ENCODE measurements around the gene CFD. TPM values are rescaled to one million over a fixed set of nuclear protein-coding genes. Genes with fewer than 3 reads are reported as not detected.
"Not testable (repeated sequence)": the region's sequence is repeated elsewhere in the genome, so short reads cannot be mapped to it uniquely, and the experiment has no call there.

The CFD gene
- total and polyA plus RNA-seq, 2 donors = 6.3 to 40.0 TPM

DNA sequence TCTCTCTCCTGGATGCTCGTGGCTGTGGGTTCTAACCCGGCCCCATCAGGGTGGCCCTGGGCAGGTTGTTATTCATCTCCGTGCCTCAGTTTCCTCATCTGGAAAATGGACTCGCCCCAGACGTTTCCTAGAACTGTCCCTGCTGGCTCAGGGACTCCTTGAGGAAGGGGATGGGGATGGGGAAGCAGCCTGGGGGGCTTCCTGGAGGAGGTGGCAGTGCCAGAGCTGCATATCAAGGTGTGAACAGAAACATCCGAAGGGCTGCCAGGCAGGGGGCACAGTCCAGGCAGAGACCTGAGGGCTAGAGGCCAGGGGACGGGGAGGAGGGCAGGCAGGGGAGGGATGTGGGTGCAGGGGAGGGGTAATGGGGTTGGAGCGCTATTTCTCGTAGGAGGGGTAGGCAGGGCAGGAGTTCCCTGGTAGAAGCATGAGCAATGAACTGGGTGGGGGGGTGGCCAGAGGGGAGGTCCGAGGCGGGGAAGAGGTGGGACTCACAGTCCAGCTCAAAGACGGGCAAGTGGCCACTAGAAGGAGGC is 11.0 kb upstream of the CFD start:
- Histone ChIP-seq H3K36me3 (ENCODE audit: control insufficient read depth in 2 of 2, insufficient read depth in 2 of 2, low read length in 1 of 2) (no peaks in the 10 kb centered on the region), H3K27ac (ENCODE audit: low read depth in 1 of 2, low read length in 1 of 2) (no peak overlapping the region), H3K9me3 (ENCODE audit: control insufficient read depth in 2 of 2, insufficient read depth in 1 of 2, low read length in 1 of 2) (peaks cover 0 to 7% of the 10 kb centered on the region in 2 donors), H3K4me1 (ENCODE audit: control insufficient read depth in 2 of 2, insufficient read depth in 2 of 2, low read length in 2 of 2) (no peaks in the 10 kb centered on the region), H3K27me3 (ENCODE audit: control insufficient read depth in 2 of 2, insufficient read depth in 1 of 2, low read length in 1 of 2) (peaks cover 35 to 96% of the 10 kb centered on the region in 2 donors), H3K4me3 (ENCODE audit: low read length in 2 of 2) (no peak overlapping the region)
- 58% methylated on average over 12 of the region's 12 CpGs for WGBS
- no peak for DNase-seq (ENCODE audit: low read depth in 6 of 9, low spot score in 9 of 9)

- not testable (repeated sequence) for H3K27ac ChIP-seq (ENCODE audit: low read depth in 1 of 2, low read length in 1 of 2); H3K4me3 ChIP-seq (ENCODE audit: low read length in 2 of 2); H3K4me1 ChIP-seq (ENCODE audit: control insufficient read depth in 2 of 2, insufficient read depth in 2 of 2, low read length in 2 of 2); H3K9me3 ChIP-seq (ENCODE audit: control insufficient read depth in 2 of 2, insufficient read depth in 1 of 2, low read length in 1 of 2); H3K36me3 ChIP-seq (ENCODE audit: control insufficient read depth in 2 of 2, insufficient read depth in 2 of 2, low read length in 1 of 2); DNase-seq (ENCODE audit: low read depth in 6 of 9, low spot score in 9 of 9)
- H3K27me3 ChIP-seq (ENCODE audit: control insufficient read depth in 2 of 2, insufficient read depth in 1 of 2, low read length in 1 of 2) = peaks cover 29 to 95% of the 10 kb centered on the region in 2 donors
- WGBS = 90% methylated on average over 8 of the region's 8 CpGs
Measured at GRCh38 chr19:849195-849594, 10.3 kb upstream of the CFD start.

GRCh38 chr19:850221-850978 is 9.1 kb upstream of the CFD start:
- no peak overlapping the region for H3K4me3 ChIP-seq (ENCODE audit: low read length in 2 of 2)
- no peaks in the 10 kb centered on the region for H3K4me1 ChIP-seq (ENCODE audit: control insufficient read depth in 2 of 2, insufficient read depth in 2 of 2, low read length in 2 of 2)
- H3K27ac ChIP-seq (ENCODE audit: low read depth in 1 of 2, low read length in 1 of 2) = no peak overlapping the region
- H3K36me3 ChIP-seq (ENCODE audit: control insufficient read depth in 2 of 2, insufficient read depth in 2 of 2, low read length in 1 of 2) = no peaks in the 10 kb centered on the region
- H3K27me3 ChIP-seq (ENCODE audit: control insufficient read depth in 2 of 2, insufficient read depth in 1 of 2, low read length in 1 of 2) = peaks cover 29 to 93% of the 10 kb centered on the region in 2 donors
- WGBS = 35% methylated on average over 28 of the region's 28 CpGs
- DNase-seq (ENCODE audit: low read depth in 6 of 9, low spot score in 9 of 9) = no peak
- no peaks in the 10 kb centered on the region for H3K9me3 ChIP-seq (ENCODE audit: control insufficient read depth in 2 of 2, insufficient read depth in 1 of 2, low read length in 1 of 2)

DNA sequence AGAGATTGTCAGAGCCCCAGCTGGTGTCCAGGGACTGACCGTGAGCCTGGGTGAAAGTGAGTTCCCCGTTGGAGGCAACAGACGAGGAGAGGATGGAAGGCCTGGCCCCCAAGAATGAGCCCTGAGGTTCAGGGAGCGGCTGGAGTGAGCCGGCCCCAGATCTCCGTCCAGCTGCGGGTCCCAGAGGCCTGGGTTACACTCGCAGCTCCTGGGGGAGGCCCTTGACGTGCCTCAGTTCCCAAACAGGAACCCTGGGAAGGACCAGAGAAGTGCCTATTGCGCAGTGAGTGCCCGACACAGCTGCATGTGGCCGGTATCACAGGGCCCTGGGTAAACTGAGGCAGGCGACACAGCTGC is 8.5 kb upstream of the CFD start:
- Histone ChIP-seq H3K4me3 (ENCODE audit: low read length in 2 of 2) (no peak overlapping the region), H3K9me3 (ENCODE audit: control insufficient read depth in 2 of 2, insufficient read depth in 1 of 2, low read length in 1 of 2) (no peaks in the 10 kb centered on the region), H3K36me3 (ENCODE audit: control insufficient read depth in 2 of 2, insufficient read depth in 2 of 2, low read length in 1 of 2) (no peaks in the 10 kb centered on the region), H3K27me3 (ENCODE audit: control insufficient read depth in 2 of 2, insufficient read depth in 1 of 2, low read length in 1 of 2) (peaks cover 26 to 92% of the 10 kb centered on the region in 2 donors), H3K4me1 (ENCODE audit: control insufficient read depth in 2 of 2, insufficient read depth in 2 of 2, low read length in 2 of 2) (no peaks in the 10 kb centered on the region), H3K27ac (ENCODE audit: low read depth in 1 of 2, low read length in 1 of 2) (peak overlapping the region in 1 of 2 donors; percentile 42)
- WGBS = 66% methylated on average over 13 of the region's 13 CpGs
- DNase-seq (ENCODE audit: low read depth in 6 of 9, low spot score in 9 of 9) = no peak

- no peak for DNase-seq (ENCODE audit: low read depth in 6 of 9, low spot score in 9 of 9)
- WGBS = 67% methylated on average over 55 of the region's 55 CpGs
- no peak within 1 kb of the TSS for H3K27ac ChIP-seq (ENCODE audit: low read depth in 1 of 2, low read length in 1 of 2)
- no peaks in the 10 kb centered on the region for H3K4me1 ChIP-seq (ENCODE audit: control insufficient read depth in 2 of 2, insufficient read depth in 2 of 2, low read length in 2 of 2)
- peaks cover 20 to 81% of the 10 kb centered on the region in 2 donors for H3K27me3 ChIP-seq (ENCODE audit: control insufficient read depth in 2 of 2, insufficient read depth in 1 of 2, low read length in 1 of 2)
- H3K36me3 ChIP-seq (ENCODE audit: control insufficient read depth in 2 of 2, insufficient read depth in 2 of 2, low read length in 1 of 2) = no peaks in the 10 kb centered on the region
- no peaks in the 10 kb centered on the region for H3K9me3 ChIP-seq (ENCODE audit: control insufficient read depth in 2 of 2, insufficient read depth in 1 of 2, low read length in 1 of 2)
- H3K4me3 ChIP-seq (ENCODE audit: low read length in 2 of 2) = no peak within 1 kb of the TSS
Measured at GRCh38 chr19:852136-853013, 7.1 kb upstream of the CFD start, which contains the start of gene ELANE. ELANE (plus strand) TSS chr19:852303; CDS start chr19:852329, 26 bp downstream.

- Histone ChIP-seq H3K36me3 (ENCODE audit: control insufficient read depth in 2 of 2, insufficient read depth in 2 of 2, low read length in 1 of 2) (no peaks in the 10 kb centered on the region), H3K4me3 (ENCODE audit: low read length in 2 of 2) (no peak overlapping the region), H3K27ac (ENCODE audit: low read depth in 1 of 2, low read length in 1 of 2) (no peak overlapping the region), H3K4me1 (ENCODE audit: control insufficient read depth in 2 of 2, insufficient read depth in 2 of 2, low read length in 2 of 2) (no peaks in the 10 kb centered on the region), H3K27me3 (ENCODE audit: control insufficient read depth in 2 of 2, insufficient read depth in 1 of 2, low read length in 1 of 2) (peaks cover 20 to 81% of the 10 kb centered on the region in 2 donors), H3K9me3 (ENCODE audit: control insufficient read depth in 2 of 2, insufficient read depth in 1 of 2, low read length in 1 of 2) (no peaks in the 10 kb centered on the region)
- 35% methylated on average over 67 of the region's 67 CpGs for WGBS
- DNase-seq (ENCODE audit: low read depth in 6 of 9, low spot score in 9 of 9) = no peak
Measured at GRCh38 chr19:853014-853585, 6.4 kb upstream of the CFD start.

DNA sequence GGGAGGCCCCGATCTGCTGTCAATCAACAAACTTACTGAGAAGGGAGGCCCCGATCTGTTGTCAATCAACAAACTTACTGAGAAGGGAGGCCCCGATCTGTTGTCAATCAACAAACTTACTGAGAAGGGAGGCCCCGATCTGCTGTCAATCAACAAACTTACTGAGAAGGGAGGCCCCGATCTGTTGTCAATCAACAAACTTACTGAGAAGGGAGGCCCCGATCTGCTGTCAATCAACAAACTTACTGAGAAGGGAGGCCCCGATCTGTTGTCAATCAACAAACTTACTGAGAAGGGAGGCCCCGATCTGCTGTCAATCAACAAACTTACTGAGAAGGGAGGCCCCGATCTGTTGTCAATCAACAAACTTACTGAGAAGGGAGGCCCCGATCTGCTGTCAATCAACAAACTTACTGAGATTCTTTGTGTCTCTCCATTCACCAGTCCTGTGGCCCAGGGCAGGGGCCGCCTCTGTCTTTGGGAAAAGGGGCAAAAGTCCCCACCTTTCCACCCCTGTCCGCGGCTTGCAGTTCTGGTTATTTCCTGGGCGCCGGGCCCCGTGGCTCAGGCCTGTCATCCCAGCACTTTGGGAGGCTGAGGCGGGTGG is 5.7 kb upstream of the CFD start:
- WGBS = 84% methylated on average over 12 of the region's 17 CpGs
- peaks cover 20 to 81% of the 10 kb centered on the region in 2 donors for H3K27me3 ChIP-seq (ENCODE audit: control insufficient read depth in 2 of 2, insufficient read depth in 1 of 2, low read length in 1 of 2)
- not testable (repeated sequence) for DNase-seq (ENCODE audit: low read depth in 6 of 9, low spot score in 9 of 9)

GRCh38 chr19:854549-854948 is 4.9 kb upstream of the CFD start:
- Histone ChIP-seq H3K9me3 (ENCODE audit: control insufficient read depth in 2 of 2, insufficient read depth in 1 of 2, low read length in 1 of 2) (peaks cover 0 to 5% of the 10 kb centered on the region in 2 donors), H3K27me3 (ENCODE audit: control insufficient read depth in 2 of 2, insufficient read depth in 1 of 2, low read length in 1 of 2) (peaks cover 29 to 81% of the 10 kb centered on the region in 2 donors), H3K4me3 (ENCODE audit: low read length in 2 of 2) (no peak overlapping the region), H3K36me3 (ENCODE audit: control insufficient read depth in 2 of 2, insufficient read depth in 2 of 2, low read length in 1 of 2) (no peaks in the 10 kb centered on the region), H3K4me1 (ENCODE audit: control insufficient read depth in 2 of 2, insufficient read depth in 2 of 2, low read length in 2 of 2) (no peaks in the 10 kb centered on the region), H3K27ac (ENCODE audit: low read depth in 1 of 2, low read length in 1 of 2) (no peak overlapping the region)
- DNase-seq (ENCODE audit: low read depth in 6 of 9, low spot score in 9 of 9) = no peak
- WGBS = 74% methylated on average over 6 of the region's 6 CpGs

More for the DNA sequence above, 5.7 kb upstream of the CFD start:
- not testable (repeated sequence) for H3K4me1 ChIP-seq (ENCODE audit: control insufficient read depth in 2 of 2, insufficient read depth in 2 of 2, low read length in 2 of 2); H3K4me3 ChIP-seq (ENCODE audit: low read length in 2 of 2); H3K27ac ChIP-seq (ENCODE audit: low read depth in 1 of 2, low read length in 1 of 2); H3K9me3 ChIP-seq (ENCODE audit: control insufficient read depth in 2 of 2, insufficient read depth in 1 of 2, low read length in 1 of 2); H3K36me3 ChIP-seq (ENCODE audit: control insufficient read depth in 2 of 2, insufficient read depth in 2 of 2, low read length in 1 of 2)
